Left renal pelvis (tissue), 4 donors: ENCODE results near the gene ZNF827. TPM values are rescaled to one million over a fixed set of nuclear protein-coding genes. Genes with fewer than 3 reads are reported as not detected.

Source experiments
- DNase-seq, 4 donors: peaks; one replicate each; pipeline ENCODE4 v3.0.0-alpha.2; 2013; ENCODE audit warnings: low read depth in 4 of 4, low spot score in 3 of 4
- polyA plus RNA-seq, 4 donors: library from polyadenylated mRNA; unstranded; fragments of 120-200 nt; gene quantifications; one replicate each; pipeline ENCODE4 v1.2.1, GENCODE V29; 2013; ENCODE audit not compliant: insufficient read length in 4 of 4

The ZNF827 gene
- polyA plus RNA-seq, 4 donors = 13.4 to 39.3 (median 32.5) TPM

DNA sequence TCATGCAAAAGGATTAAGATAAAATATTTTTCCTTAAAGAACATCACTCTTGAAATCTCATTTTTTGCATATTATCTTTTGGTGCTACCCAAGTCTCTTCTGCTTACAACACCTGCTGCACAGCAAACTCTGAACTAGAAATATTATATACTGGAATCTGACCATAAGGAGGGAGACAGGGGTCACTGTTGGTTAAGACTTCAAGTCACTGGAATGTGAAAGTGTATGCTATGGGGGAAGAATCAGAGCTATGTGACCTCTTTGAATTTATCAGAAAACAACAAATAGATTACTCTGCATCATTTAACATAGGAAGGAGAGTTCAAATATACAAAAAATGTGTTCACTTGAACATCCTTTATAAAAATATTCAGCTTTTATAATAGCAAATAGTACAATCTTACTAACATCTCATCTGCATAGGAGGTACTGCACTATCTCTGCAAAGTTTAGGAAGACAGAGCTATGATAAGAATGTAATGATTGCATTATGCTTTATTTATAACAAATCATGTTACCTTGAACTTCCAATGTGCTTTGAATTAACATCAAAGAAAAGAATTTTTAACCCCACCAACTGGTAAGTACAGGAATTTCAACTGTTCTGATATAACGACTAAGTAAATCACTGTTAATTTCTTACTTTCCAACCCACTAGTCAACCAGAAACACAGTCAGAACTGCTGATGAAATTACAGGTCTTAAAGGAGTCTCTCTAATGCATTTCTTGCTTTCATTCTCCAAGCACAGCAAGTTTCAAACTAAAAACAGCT lies 69.8 kb downstream of the ZNF827 start:
- DNase-seq = no peak

DNA sequence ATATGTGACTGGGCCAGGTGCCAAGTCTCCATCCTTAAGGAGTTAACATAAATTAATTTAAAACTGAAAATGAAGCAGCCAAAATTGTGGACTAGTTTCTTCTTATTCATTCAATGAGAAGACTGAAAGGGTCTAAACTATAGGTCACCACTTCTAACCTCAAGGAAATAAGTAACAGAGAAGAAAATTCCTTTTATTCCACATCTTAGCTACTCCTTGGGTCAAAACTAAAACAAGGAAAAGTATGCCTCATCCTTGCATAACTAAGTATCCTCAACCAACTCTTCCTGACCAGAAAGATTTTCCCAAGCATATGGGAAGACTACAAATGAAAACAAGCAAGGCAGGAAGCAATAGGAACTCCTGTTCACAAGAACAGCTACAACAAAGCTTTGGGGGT lies 71.2 kb downstream of the ZNF827 start:
- DNase-seq = no peak

- DNase-seq = no peak
Observed at GRCh38 chr4:145866991-145867390, 71.6 kb downstream of the ZNF827 start.

GRCh38 chr4:145865274-145865941 lies 73.2 kb downstream of the ZNF827 start:
- DNase-seq = no peak

DNA sequence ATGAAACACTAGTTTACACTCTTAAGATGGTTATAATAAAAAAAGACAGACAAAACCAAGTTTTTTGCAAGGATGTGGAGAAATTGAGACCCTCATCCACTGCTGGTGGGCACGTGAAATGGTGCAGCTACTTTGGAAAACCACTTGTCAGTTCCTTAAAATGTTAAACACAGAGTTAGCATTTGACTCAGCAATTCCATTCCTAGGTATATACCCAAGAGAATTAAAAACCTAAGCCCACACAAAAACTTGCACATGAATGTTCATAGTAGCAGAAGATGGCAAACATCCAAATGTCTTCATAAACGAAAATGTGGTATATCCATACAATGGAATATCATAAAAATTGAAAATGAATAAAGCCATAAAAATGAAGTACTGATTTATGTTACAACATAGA lies 75.4 kb downstream of the ZNF827 start:
- no peak for DNase-seq

- no peak for DNase-seq
Observed at GRCh38 chr4:145861336-145862318, 77.0 kb downstream of the ZNF827 start.

DNA sequence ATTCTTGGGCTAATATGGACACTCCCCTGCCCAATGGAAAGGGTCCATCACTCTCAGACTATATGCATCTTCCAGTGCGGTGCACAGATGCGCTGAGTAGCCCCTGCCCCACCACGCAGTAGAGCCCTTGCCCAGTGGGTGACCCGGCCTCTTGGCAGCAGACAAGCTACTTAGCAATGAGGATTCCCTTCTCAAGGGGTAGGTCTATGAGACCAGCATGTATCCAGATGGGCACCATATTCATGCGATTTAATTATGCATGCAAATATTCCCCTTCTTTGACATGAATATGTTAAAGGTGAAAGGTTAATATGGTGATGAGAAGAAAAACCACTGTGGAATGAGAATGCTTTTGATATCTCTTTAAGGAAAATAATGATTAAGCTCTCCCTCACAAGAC lies 77.7 kb downstream of the ZNF827 start:
- no peak for DNase-seq

DNA sequence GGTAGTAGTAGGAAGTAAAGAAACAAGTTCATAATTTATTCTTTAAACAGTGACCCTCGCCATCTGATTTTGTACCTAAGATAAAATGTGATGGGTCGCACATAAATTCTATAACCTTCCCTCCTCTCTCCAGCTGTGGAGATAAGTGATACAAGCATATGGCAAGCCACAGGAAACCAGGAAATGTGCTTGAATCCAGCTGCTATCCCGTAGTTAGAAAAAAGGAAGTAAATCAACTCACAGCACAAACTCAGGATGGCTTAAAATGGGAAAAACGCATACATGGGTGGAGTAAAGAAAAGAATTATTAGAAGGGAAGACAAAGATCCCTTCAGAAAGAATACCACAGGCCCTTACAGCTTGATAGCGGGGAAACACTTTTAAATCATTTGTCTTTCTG lies 78.2 kb downstream of the ZNF827 start:
- no peak for DNase-seq

- no peak for DNase-seq
Observed at GRCh38 chr4:145859926-145860325, 78.7 kb downstream of the ZNF827 start.

GRCh38 chr4:145859426-145859825 lies 79.2 kb downstream of the ZNF827 start:
- no peak for DNase-seq

DNA sequence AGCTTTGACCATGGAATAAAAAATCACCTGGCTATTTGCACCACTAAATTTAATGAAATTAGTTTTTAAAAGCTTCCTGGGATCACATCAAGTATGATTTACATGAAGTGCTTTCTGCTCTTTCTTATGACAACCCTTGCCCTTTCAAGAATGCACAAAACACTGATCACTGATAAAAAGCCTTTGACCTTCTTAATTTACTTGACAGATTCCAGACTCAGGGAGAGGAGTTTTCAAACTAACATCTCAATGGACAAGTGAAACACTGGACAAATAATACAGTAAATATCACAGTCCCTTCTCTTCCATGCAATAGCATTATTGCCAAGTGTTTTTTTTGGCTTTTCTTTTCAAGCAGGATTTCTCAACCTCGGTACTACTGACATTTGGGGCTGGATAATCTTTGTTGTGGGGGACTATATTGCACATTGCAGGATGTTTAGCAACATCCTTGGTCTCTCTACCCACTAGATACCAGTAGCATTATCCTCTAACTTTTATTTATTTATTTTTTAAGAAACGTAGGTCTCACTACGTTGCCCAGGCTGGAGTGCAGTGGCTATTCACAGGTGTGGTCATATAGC lies 86.3 kb downstream of the ZNF827 start:
- DNase-seq = no peak

- DNase-seq = no peak
Observed at GRCh38 chr4:145851511-145852201, 87.0 kb downstream of the ZNF827 start.

DNA sequence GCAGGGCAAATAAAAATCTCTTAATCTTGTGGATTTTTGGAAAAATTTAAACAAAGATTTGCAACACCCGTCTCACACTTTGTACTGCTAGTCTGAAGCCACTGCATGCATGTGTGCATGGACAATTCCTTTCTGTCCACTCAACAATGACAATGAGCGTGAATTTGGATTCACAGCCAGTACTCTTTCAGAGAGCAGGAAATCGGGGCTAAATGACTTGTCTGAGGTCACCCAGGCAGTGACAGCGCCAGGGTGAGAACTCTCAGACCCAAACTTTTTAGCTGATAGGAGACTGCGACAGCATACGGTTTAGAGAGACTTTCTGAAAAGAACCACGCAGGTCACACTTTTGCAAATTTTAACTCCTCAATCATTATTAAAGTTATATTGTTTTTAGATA lies 90.9 kb downstream of the ZNF827 start:
- DNase-seq = no peak

GRCh38 chr4:145845118-145845517 lies 93.5 kb downstream of the ZNF827 start:
- no peak for DNase-seq

DNA sequence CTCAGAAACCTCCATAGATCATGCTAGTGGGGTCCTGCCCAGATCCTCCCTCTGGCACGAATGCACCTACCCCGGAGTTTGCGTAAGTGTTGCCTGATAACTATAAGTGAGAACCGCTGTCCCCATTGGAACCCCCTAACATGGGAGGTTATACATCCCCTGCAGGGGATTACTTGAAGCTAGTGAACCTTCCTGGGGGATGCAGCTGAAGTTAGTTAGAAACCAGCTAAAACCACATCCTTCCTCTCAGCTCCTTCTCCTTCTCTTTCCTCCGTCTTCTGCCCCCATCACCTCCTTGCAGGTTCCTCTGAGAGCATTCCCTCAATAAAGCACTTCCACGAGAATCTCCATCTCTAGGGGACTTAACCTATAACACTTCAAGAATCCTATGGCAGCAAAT lies 95.0 kb downstream of the ZNF827 start:
- no peak for DNase-seq

- no peak for DNase-seq
Observed at GRCh38 chr4:145843148-145843547, 95.5 kb downstream of the ZNF827 start.

DNA sequence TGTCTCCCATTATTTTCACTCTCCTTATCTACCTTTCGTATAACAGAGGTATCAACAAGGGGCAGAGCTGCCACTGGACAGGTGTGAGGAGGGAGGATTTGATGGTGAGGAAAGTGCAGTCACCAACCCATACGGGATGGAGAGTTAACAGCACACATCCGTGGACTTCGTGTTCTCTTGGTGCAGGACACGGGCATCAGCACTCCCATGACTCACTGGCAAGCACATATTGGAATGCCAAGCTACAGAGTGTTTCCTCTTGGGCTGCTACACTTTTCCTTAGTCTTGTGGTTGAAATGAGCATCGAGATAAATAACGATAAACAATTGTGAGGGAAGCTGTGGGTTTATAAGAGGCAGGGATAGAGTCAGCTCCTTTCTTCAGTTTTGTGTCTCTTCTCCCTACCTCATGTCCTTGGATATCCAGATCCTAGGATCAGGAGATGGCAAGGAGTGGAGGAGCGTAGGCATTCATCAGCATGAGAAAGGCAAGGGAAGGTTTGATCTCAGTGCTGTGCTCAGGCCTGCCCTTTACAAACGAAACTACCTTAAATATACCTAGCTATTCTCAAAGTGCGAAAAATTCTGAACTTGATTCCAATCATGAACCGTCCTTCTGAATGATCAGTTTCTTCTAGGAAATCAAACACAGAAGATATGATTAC lies 96.3 kb downstream of the ZNF827 start:
- DNase-seq = no peak

DNA sequence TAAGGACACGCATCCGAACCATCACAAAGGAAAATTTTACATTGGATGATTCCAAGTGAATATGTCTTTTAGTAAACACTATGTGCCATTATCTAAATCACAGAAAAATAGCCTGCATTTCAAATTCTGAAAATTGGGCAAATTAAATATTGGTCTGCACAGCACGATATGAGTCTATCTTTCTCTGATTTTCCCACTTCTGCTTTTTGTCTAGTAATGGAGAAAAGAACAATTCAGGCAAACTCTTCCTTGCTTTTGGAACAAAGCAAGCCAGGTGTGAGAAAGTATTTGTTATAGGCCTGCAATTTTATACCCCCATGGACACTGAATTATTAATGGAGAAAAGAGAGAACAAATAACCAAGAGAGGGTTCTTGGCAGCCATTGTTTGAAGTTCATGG lies 97.8 kb downstream of the ZNF827 start:
- no peak for DNase-seq

GRCh38 chr4:145840162-145840768 lies 98.4 kb downstream of the ZNF827 start:
- no peak for DNase-seq
